Natural killer cell (primary cell): Measurements from ENCODE around the gene AGER. TPM values are rescaled to one million over a fixed set of nuclear protein-coding genes. Genes with fewer than 3 reads are reported as not detected.
A peak's percentile ranks its signal among the peaks of the same experiment; 100 is the strongest.

Source experiments
- ATAC-seq, 3 donors: fragments of 150-1000 bp in 2 of 3; fragments of 200-7000 bp in 1 of 3; cut with Tn5 transposase; 1 replicate in 1 of 3; 2 replicates in 2 of 3; pipeline ENCODE4 v1.10.0; 2021; ENCODE audit warnings: mild to moderate bottlenecking in 2 of 3, moderate library complexity in 2 of 3
- DNase-seq, 2 donors: peaks; one replicate each; pipeline versions ENCODE4 v3.0.0 to v3.0.0-alpha.2; 2013 to 2021; ENCODE audit warnings: mixed read lengths in 1 of 2
- H3K27ac ChIP-seq: one replicate; pipeline ENCODE4 v1.5.1; 2013; ENCODE audit warnings: mild to moderate bottlenecking, low read length
- H3K27me3 ChIP-seq: one replicate; pipeline ENCODE4 v1.6.1; 2013; ENCODE audit warnings: low read length; ENCODE audit not compliant: control insufficient read depth, insufficient read depth
- H3K36me3 ChIP-seq: one replicate; pipeline ENCODE4 v1.6.1; 2013; ENCODE audit warnings: low read length; ENCODE audit not compliant: control insufficient read depth, insufficient read depth
- H3K4me1 ChIP-seq: one replicate; pipeline ENCODE4 v1.6.1; 2013; ENCODE audit warnings: low read length; ENCODE audit not compliant: control insufficient read depth, insufficient read depth
- H3K4me3 ChIP-seq: one replicate; pipeline ENCODE4 v1.5.1; 2013; ENCODE audit warnings: low read length
- H3K9me3 ChIP-seq: one replicate; pipeline ENCODE4 v1.6.1; 2013; ENCODE audit warnings: low read length; ENCODE audit not compliant: control insufficient read depth, insufficient read depth
- H3K27ac Mint-ChIP-seq, 2 donors: one replicate each; pipeline ENCODE4 v1.8.0; 2022; ENCODE audit warnings: mild to moderate bottlenecking in 2 of 2, mixed read lengths in 2 of 2, moderate library complexity in 1 of 2
- H3K27me3 Mint-ChIP-seq, 2 donors: one replicate each; pipeline ENCODE4 v1.8.0; 2022; ENCODE audit warnings: low read depth in 2 of 2, mixed read lengths in 2 of 2
- H3K36me3 Mint-ChIP-seq: one replicate; pipeline ENCODE4 v1.8.0; 2022; ENCODE audit warnings: mixed read lengths
- H3K4me1 Mint-ChIP-seq, 2 donors: one replicate each; pipeline ENCODE4 v1.8.0; 2022; ENCODE audit warnings: mixed read lengths in 2 of 2
- H3K4me3 Mint-ChIP-seq: one replicate; pipeline ENCODE4 v1.8.0; 2022; ENCODE audit warnings: mild to moderate bottlenecking, moderate library complexity, mixed read lengths
- H3K9me3 Mint-ChIP-seq, 2 donors: one replicate each; pipeline ENCODE4 v1.8.0; 2022; ENCODE audit warnings: mixed read lengths in 2 of 2
- CTCF ChIP-seq: fragments of 200-600 bp; IDR thresholded peaks from one replicate; pipeline ENCODE4 v1.8.0; 2022; ENCODE audit warnings: antibody characterized with exemption
- WGBS: methylation state at CpG from one replicate; pipeline ENCODE4 v1.1.7; 2013; ENCODE audit warnings: missing lambda C conversion rate; ENCODE audit not compliant: insufficient coverage; 5-methylcytosine and 5-hydroxymethylcytosine counted together
- intact Hi-C: fragments of 100-400 bp; cut with micrococcal nuclease; formaldehyde crosslinking; loops from one replicate; pipeline ENCODE4 v1.14.2; 2022
- total RNA-seq, 4 donors: library from RNA; stranded (reverse); fragments of 120-200 nt in 1 of 4; gene quantifications; one replicate each; pipeline versions ENCODE4 v1.2.3 to v1.2.4, GENCODE V29; 2013 to 2022

AGER gene
- total RNA-seq, 3 donors from 2014 or later (not counting 1 experiment from before 2014, with no cell fraction given) = 19.0 to 25.1 (median 22.9) TPM

GRCh38 chr6:32181148-32181702 lies 2.8 kb downstream of the AGER start:
- 95% methylated on average over 15 of the region's 15 CpGs for WGBS
- Mint-ChIP-seq H3K27me3 (no peaks in the 10 kb centered on the region), H3K27ac (peak overlapping the region in 1 of 2 donors; percentile 97), H3K36me3 (peaks cover 4% of the 10 kb centered on the region), H3K4me1 (peaks cover 45 to 65% of the 10 kb centered on the region in 2 donors), H3K4me3 (peak overlapping the region; percentile 25), H3K9me3 (no peaks in the 10 kb centered on the region)
- H3K27me3 ChIP-seq = no peaks in the 10 kb centered on the region
- H3K9me3 ChIP-seq = no peaks in the 10 kb centered on the region
- intact Hi-C loops = no loop called here
- H3K4me1 ChIP-seq = peaks cover 33% of the 10 kb centered on the region
- no peak overlapping the region for H3K27ac ChIP-seq
- ATAC-seq (no peak), DNase-seq (no peak)
- no peak overlapping the region for H3K4me3 ChIP-seq
- no peak for TF ChIP-seq CTCF
- peaks cover 39% of the 10 kb centered on the region for H3K36me3 ChIP-seq

GRCh38 chr6:32179766-32180405 lies 4.2 kb downstream of the AGER start:
- Histone ChIP-seq H3K27me3 (no peaks in the 10 kb centered on the region), H3K9me3 (no peaks in the 10 kb centered on the region), H3K4me1 (peaks cover 43% of the 10 kb centered on the region), H3K27ac (no peak overlapping the region), H3K4me3 (no peak overlapping the region), H3K36me3 (peaks cover 36% of the 10 kb centered on the region)
- 87% methylated on average over 9 of the region's 10 CpGs for WGBS
- intact Hi-C loops = loop anchor here (5.0 to 10.0 kb wide), 2 partner anchors 515 to 792 kb away; partner anchors contain the start of genes C6orf47, CSNK2B, GPANK1 and LY6G5B
- H3K27ac Mint-ChIP-seq = peak overlapping the region; percentile 97
- no peak for ATAC-seq
- peak overlapping the region; percentile 41 for H3K4me3 Mint-ChIP-seq
- TF ChIP-seq CTCF = no peak
- H3K27me3 Mint-ChIP-seq = no peaks in the 10 kb centered on the region
- H3K9me3 Mint-ChIP-seq = no peaks in the 10 kb centered on the region
- DNase-seq = no peak
- H3K36me3 Mint-ChIP-seq = no peaks in the 10 kb centered on the region
- peaks cover 55 to 71% of the 10 kb centered on the region in 2 donors for H3K4me1 Mint-ChIP-seq

- Histone ChIP-seq H3K4me3 (peak overlapping the region; percentile 75), H3K27me3 (no peaks in the 10 kb centered on the region), H3K4me1 (peaks cover 43% of the 10 kb centered on the region), H3K36me3 (peaks cover 33% of the 10 kb centered on the region), H3K9me3 (no peaks in the 10 kb centered on the region), H3K27ac (peak overlapping the region; percentile 97)
- TF ChIP-seq CTCF = no peak
- Mint-ChIP-seq H3K4me3 (peak overlapping the region; percentile 97), H3K9me3 (no peaks in the 10 kb centered on the region), H3K27ac (peak overlapping the region; percentile 97), H3K36me3 (no peaks in the 10 kb centered on the region), H3K4me1 (peaks cover 64 to 77% of the 10 kb centered on the region in 2 donors), H3K27me3 (no peaks in the 10 kb centered on the region)
- intact Hi-C loops = loop anchor here (1.0 to 10.0 kb wide), 5 partner anchors 12 to 794 kb away; partner anchors contain the start of genes C6orf47, CSNK2B, GPANK1 and LY6G5B
- no peak for ATAC-seq
- WGBS = 2% methylated on average over 24 of the region's 24 CpGs
- no peak for DNase-seq
These were observed 5.3 kb downstream of the AGER start for GRCh38 chr6:32178547-32179440.
